Mucosa of descending colon (tissue), 3 donors: ENCODE data around the gene MRPL38. TPM values are rescaled to one million over a fixed set of nuclear protein-coding genes. Genes with fewer than 3 reads are reported as not detected.

Experiments
- ATAC-seq: fragments of 200-7000 bp; cut with Tn5 transposase; one replicate; pipeline ENCODE4 v1.9.1; 2020; ENCODE audit warnings: mild to moderate bottlenecking, moderate library complexity
- DNase-seq, 3 donors: peaks; one replicate each; pipeline ENCODE4 v3.0.0-alpha.2; 2020
- H3K36me3 ChIP-seq: fragments of 200-600 bp; one replicate; pipeline ENCODE4 v1.8.0; 2021; ENCODE audit warnings: low read depth, mild to moderate bottlenecking
- H3K4me1 ChIP-seq: fragments of 200-600 bp; one replicate; pipeline ENCODE4 v1.8.0; 2021; ENCODE audit warnings: low read depth, mild to moderate bottlenecking
- H3K4me3 ChIP-seq: fragments of 200-600 bp; one replicate; pipeline ENCODE4 v1.8.0; 2021; ENCODE audit warnings: mild to moderate bottlenecking
- H3K9me3 ChIP-seq: fragments of 200-600 bp; one replicate; pipeline ENCODE4 v1.8.0; 2021; ENCODE audit warnings: mild to moderate bottlenecking
- intact Hi-C, 2 donors: fragments of 100-400 bp; cut with DNase I in 1 of 2; cut with micrococcal nuclease in 1 of 2; formaldehyde crosslinking; loops; one replicate each; pipeline versions ENCODE4 v1.11.0 to v1.11.1; 2022; cut with DNase I, micrococcal nuclease
- total RNA-seq, 3 donors: library from RNA; stranded (reverse); fragmentation: NEBNext Ultra II Directional in 2 of 3; extraction: Animal tissue kit (Norgen Biotek cat#: 25700) in 2 of 3; gene quantifications; one replicate each; pipeline versions ENCODE4 v1.2.1 to v1.2.4, GENCODE V29; 2021 to 2023
- TF ChIP-seq, protein P1 (sequence below): fragments of 200-600 bp; IDR thresholded peaks from one replicate; pipeline ENCODE4 v1.8.0; 2022; ENCODE audit warnings: antibody characterized with exemption, mild to moderate bottlenecking
- donor health status: DM: no; HTN: no; CAD: no; lungs with moderate emphysema.
- donor health status: DM: no; HTN: no; CAD: no.
- donor health status: DM: no; HTN: yes; CAD: no.

Gene MRPL38
- total RNA-seq, 3 donors from 2014 or later: 87.0 to 98.0 (median 89.4) TPM

DNA sequence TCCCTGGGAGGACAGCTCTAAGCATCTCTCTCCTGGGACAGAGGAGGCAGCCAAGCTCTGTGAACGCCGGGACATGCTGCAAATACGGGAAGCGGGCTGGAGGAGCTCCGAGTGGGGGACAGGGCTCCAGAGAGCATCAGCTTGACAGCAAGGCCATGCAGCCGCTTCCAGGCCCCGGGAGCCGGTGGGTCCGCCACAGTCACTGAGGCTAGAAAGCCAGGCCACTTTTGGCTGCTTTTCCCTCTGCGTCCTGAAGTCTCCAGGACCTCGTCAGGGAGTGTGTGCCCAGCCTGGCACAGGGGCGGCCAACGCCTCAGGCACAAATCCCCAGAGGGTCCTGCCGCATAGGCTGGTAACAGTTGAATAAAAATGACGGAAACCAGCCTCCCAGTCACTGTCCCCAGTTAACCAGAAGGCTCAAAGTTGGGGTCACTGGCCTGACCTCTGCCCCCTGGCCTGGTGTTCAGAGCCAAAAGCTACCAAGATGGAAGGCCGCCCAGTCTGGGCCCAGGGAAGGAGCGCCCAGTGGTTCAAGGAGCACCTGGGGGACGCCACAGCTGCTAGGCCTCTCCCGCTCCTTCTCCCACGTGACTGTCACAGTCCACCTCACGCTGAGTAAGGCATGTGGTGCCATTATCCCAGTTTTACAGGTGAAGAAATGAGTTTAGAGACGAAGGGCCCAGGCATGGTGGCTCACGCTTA is 4.8 kb downstream of the MRPL38 start:
- TF ChIP-seq, protein P1, sequence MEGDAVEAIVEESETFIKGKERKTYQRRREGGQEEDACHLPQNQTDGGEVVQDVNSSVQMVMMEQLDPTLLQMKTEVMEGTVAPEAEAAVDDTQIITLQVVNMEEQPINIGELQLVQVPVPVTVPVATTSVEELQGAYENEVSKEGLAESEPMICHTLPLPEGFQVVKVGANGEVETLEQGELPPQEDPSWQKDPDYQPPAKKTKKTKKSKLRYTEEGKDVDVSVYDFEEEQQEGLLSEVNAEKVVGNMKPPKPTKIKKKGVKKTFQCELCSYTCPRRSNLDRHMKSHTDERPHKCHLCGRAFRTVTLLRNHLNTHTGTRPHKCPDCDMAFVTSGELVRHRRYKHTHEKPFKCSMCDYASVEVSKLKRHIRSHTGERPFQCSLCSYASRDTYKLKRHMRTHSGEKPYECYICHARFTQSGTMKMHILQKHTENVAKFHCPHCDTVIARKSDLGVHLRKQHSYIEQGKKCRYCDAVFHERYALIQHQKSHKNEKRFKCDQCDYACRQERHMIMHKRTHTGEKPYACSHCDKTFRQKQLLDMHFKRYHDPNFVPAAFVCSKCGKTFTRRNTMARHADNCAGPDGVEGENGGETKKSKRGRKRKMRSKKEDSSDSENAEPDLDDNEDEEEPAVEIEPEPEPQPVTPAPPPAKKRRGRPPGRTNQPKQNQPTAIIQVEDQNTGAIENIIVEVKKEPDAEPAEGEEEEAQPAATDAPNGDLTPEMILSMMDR: no peak
- intact Hi-C loops: loop anchor here (10.0 kb wide), 1 partner anchor 105 kb away; the partner anchor contains the start of gene CDK3 (in 2 of the 2)
- H3K36me3 ChIP-seq: no peaks in the 10 kb centered on the region
- no peak for ATAC-seq
- peaks cover 22% of the 10 kb centered on the region for H3K4me1 ChIP-seq
- DNase-seq: no peak
- no peak overlapping the region for H3K4me3 ChIP-seq
- no peaks in the 10 kb centered on the region for H3K9me3 ChIP-seq

DNA sequence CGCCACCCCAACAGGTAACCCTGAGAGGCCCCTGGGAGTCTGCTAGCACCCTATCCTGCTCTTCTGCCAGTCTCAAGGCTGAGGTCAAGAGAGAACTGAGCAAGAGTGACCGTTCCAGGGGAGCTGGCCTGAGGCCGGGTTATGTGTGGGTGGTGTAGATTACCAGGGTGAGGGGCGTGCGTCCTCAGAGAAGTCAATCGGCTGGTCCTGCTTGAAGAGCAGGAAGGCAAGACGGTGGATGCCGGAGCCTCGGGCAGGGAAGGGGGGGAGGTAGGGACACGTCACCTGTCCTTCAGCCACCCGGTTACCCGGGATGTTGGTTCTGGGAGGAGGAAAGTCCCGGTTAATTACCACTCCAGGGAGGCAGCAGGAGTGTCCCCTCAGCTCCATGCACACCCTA is 5.3 kb downstream of the MRPL38 start:
- DNase-seq (no peak), ATAC-seq (no peak)
- Histone ChIP-seq H3K9me3 (no peaks in the 10 kb centered on the region), H3K36me3 (no peaks in the 10 kb centered on the region), H3K4me1 (peaks cover 27% of the 10 kb centered on the region), H3K4me3 (no peak overlapping the region)
- intact Hi-C loops: no loop called here
- TF ChIP-seq, protein P1: no peak

DNA sequence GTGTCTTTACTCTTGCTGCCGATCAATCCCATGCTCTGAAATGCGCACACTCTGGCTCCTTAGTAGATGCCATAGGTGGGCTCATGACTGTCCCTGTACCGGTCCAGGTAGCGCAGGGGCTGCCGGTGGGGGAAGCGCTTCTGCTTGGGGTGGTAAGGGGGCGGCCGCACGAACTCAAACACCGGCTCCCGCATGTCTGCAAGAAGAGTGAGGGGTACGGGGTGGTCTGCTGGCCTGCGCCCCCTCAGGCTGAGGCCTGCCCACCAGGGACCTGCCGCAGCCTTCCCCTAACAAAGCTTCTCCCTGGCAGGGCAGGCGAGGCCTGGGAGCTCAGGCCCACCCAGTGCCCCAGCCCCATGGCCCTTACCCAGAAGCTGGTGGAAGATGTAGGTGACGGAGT is 5.9 kb downstream of the MRPL38 start:
- Histone ChIP-seq H3K36me3 (no peaks in the 10 kb centered on the region), H3K4me1 (peaks cover 23% of the 10 kb centered on the region), H3K9me3 (no peaks in the 10 kb centered on the region), H3K4me3 (no peak overlapping the region)
- intact Hi-C loops: no loop called here
- DNase-seq (no peak), ATAC-seq (no peak)
- TF ChIP-seq, protein P1: no peak

DNA sequence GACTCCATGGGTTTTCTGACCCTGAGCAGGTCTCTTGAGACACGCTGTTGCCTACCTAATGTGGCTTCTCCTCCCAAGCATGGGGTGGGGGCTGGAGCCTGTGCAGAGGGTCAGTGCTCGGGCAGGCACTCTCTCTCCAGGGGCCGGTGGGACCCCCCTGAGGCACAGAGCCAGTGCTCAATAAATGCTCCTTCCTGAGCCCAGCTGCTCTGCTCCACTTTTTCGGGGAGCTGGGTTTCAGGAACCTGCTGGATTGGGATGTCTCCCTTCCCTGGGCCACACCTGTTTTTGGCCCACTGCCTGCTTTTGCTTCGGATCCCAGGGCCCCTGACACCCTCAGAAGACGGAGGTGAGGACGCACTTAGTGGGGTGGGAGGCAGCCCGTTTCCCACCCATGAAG is 6.6 kb downstream of the MRPL38 start:
- DNase-seq: no peak
- Histone ChIP-seq H3K4me3 (no peak overlapping the region), H3K36me3 (no peaks in the 10 kb centered on the region), H3K4me1 (peaks cover 20% of the 10 kb centered on the region), H3K9me3 (no peaks in the 10 kb centered on the region)
- no peak for ATAC-seq
- intact Hi-C loops: no loop called here
- TF ChIP-seq, protein P1: no peak

DNA sequence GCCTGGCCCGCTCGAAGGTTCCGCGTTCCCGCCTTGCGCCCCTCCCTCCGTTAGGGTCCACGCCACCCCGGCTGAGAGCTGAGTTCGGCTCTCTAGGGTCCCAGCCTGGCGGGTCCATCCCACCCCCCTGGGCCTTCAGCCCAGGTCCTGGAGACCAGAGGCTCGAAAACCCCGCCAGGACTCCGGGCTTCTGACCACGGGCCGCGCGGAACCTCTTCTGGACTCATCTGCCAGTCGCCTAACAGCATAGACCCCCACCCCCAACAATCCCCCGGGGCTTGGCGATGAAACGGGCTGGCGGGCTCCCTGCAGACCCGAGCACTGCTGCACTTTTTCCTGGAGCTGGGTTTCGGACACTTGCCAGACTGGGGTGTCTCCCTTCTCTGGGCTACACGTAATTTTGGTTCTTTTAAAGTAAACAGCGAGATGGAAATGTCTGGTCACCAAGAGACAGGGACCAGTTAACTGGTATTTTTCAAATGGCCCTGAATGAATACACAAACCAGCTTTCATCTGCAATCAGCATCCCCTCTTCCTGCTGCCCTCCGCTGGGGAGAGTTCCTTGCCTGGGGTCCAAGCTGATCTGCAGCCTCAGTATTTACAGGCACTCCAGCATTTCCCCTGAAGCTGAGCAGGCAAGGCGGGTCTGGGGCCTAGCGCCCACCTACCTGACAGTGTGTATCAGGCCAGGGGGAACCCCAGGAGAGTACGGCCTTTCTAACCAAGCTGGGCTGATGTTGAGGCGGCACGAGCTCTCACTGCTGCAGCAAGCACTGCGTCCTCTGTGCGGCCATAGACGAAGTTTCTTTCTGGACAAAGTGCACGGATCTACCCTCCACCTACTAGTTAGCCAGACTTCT is 7.3 kb downstream of the MRPL38 start:
- ATAC-seq: no peak

More for the DNA sequence above, 7.3 kb downstream of the MRPL38 start:
- Histone ChIP-seq H3K9me3 (no peaks in the 10 kb centered on the region), H3K4me1 (peaks cover 20% of the 10 kb centered on the region), H3K4me3 (no peak overlapping the region), H3K36me3 (no peaks in the 10 kb centered on the region)
- TF ChIP-seq, protein P1: no peak
- DNase-seq: peak in 2 of 3 donors; percentile 42 to 80
- intact Hi-C loops: no loop called here
